Measurements from ENCODE around the gene LHCGR.
"Not testable (repeated sequence)": the region's sequence is repeated elsewhere in the genome, so short reads cannot be mapped to it uniquely, and the experiment has no call there.

Gene LHCGR

DNA sequence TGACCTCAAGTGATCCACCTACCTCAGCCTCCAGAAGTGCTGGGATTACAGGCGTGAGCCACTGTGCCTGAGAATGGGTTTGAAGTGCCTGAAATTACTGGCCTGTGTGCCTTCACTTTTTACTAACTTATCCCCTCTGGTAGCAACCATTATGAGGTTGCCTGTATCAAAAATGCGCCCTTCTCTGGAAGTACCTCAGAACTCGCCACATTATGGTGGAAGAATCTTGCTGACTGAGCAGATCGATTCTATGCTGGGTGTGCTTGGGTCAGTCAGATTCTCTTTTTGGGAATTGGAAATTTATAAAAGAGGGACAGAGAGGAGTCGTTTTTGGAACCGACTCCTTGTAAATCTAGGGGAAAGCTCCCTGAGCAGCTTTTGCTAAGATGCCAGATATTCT, 8.2 kb downstream of the LHCGR start:
- no peak for DNase-seq (ENCODE audit: low spot score)

DNA sequence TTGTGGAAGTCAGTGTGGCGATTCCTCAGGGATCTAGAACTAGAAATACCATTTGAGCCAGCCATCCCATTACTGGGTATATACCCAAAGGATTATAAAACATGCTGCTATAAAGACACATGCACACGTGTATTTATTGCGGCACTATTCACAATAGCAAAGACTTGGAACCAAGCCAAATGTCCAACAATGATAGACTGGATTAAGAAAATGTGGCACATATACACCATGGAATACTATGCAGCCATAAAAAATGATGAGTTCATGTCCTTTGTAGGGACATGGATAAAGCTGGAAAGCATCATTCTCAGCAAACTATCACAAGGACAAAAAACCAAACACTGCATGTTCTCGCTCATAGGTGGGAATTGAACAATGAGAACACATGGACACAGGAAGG, 16.3 kb downstream of the LHCGR start:
- DNase-seq (ENCODE audit: low spot score), result not testable (repeated sequence)

DNA sequence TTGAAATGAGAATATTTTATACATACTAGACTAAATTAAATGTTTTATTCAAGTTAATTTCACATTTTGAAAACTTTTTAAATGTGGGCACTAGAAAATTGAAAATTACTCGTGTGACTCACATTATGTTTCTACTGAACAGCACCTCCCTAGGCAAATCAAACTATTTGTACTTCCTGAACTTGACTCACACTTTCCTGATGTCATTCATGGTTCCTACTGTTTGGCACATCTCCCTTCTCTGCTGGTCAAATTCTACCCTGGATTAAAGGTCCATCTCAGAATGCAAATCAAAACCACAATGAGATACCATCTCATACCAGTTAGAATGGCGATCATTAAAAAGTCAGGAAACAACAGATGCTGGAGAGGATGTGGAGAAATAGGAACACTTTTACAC, 16.7 kb downstream of the LHCGR start:
- DNase-seq (ENCODE audit: low spot score), result no peak

DNA sequence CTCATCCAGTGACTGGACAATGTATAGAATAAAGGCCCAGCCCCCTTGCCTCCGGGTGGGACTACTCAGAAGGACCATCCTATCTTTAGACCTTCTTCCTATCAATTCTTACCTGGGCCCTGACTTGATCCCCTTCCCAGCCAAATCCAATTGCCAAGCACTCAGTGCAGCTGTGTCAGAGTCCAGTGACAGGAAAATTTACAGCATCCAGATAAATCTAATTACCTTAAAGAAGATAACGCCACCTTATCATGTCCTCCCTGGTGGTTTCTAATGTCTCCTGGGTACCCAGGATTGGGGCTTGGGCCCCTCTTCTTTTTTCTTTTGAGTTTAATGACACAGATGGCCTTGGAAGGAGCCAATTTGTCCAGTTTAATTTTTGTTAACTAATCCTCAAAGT, 19.3 kb downstream of the LHCGR start:
- no peak for DNase-seq (ENCODE audit: low spot score)

DNA sequence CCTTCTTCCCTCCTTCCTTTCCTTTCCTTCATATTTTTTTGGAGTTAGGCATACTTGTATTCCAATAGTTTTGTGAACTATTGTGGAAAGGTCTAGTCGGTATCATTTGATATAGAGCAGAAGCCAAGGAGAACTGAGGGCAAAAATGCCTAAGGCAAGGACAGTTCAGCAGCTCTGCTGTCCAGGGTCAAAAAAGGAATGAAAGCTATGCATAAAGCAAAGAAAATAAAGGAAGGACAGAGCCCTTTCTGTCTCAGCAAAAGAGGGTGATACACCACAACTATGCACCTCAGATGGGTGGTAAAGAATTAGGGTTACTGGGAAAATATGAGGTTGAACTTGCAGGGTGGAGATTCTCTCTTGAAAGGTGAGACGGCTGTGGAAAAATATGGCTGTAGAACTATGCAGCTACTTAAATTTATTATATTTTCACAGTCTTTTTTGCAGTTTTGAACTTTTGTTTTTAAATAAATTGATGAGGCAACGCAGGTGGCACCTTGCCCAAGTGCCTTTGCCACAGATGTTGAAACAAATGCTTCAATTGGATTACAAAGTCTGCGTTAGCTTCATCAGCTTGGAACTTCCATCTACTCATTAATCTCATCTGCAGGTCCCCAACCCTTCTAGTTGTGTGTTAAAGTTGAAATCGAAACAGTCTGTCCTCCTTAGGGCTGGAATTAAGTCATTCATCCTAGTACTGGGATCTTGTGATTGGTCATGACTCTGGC, 20.8 kb downstream of the LHCGR start:
- no peak for DNase-seq (ENCODE audit: low spot score)

DNA sequence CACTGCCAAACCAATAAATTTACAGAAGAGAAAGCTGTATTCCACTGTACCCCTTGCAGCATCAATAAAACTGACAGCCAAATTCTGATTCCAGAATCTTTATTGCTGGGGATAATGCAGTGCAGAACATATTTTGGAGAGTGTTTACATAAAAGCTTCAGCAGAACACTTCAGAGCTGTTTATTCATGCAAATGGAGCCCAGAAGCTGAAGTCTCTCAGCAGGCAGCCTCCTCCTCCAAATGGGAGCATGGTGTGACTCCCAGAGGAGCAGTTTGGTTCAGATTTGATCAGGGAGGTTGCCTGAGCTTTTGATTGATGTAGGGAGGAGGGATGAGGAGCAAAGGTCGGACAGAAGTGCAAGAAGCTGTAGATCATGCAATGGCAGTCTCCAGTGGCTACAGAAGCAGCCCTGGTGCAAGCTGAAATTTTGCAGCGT, 22.4 kb downstream of the LHCGR start:
- DNase-seq (ENCODE audit: low spot score), result no peak

DNA sequence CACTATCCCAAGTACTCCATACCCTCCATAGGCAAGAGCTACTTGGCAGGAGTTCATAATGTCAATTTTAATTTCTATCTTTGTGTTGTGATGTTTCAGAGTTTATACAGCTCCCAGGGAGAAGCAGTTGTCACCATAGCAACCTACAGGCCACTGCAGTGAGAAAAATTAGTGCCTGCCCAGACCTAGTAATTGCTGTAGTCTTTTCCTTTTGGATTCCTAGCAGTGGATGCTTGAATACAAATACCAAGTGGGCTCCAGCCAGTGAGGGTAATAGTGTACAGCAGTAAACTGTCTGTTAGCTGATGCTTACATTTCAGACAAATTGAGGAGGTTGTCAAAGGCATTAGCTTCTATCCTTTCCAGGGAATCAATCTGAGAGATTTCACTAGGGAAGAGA, 26.7 kb downstream of the LHCGR start:
- no peak for DNase-seq (ENCODE audit: low spot score)

DNA sequence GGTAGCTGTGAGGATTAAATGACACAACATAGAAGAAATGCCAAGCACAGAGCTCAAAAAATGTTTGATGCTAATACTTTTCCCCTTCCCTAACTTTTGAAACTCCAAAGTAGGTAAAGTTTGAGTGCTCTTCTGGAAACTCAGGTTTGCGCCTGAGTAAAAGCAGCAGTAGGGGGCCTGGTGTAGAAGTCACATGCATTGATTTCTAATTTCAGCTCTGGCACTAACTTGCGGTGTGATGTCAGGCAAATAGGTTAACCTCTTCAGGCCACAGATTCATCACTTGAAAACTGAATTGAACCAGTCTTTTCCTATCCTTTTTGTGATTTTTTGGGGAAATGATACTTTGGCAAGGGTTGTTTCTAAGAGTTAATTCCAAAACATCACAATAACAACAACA, 27.2 kb downstream of the LHCGR start:
- DNase-seq (ENCODE audit: low spot score), result no peak

DNA sequence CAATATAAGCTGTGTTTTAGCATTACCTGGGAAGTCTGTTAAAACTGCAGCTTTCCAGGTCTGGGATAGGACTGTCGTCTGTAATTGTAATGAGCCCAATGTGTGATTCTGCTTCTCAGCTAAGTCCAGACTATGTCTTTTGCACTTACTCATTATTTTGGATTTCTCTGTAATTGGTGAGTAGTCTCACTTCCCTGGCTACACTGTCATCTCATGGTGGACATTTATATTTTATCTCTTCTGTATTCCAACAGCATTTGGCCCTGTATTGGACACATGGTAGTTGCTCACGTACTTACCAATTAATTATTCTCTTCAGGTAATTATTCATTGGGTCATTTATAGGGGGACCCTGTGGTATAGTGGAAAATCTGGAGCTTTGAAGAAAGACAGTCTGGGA, 28.0 kb downstream of the LHCGR start:
- no peak for DNase-seq (ENCODE audit: low spot score)

DNA sequence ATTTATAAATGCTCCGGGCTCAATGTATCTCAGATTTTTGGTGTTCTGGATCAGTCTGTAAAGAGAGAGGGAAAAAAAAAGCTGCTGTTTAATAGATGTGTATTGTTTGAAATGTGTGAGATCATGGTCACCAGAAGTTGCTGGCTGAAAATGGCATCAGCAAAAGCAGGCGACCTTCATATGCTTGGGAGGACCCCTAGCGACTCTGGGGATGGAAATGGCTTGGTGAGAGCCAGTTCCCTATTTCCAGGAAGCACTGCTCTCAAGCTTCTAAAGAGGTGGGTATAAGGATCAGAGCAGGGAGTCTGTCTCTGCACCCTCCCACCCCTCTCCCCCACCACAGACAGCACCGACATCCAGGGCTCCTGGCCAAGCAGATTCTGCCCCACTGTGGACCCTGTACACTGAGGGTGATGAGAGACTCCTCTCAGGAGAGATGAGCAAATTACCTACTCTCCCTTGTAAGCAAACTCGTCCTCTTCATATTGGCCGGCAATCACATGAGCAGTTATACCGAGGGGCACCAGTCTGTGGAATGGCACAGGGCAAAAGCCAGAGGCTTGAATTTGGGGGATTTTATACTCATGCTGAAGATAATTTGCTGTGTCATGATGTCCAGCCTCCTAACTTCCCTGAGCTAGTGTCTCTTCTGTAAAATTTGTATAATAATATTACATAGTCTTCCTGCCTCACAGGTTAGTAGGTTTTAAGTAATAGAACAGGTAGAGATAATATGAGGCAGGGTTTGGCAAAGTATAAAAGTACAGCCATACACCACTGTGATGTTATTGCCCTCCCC, 29.6 kb downstream of the LHCGR start:
- no peak for DNase-seq (ENCODE audit: low spot score)

DNA sequence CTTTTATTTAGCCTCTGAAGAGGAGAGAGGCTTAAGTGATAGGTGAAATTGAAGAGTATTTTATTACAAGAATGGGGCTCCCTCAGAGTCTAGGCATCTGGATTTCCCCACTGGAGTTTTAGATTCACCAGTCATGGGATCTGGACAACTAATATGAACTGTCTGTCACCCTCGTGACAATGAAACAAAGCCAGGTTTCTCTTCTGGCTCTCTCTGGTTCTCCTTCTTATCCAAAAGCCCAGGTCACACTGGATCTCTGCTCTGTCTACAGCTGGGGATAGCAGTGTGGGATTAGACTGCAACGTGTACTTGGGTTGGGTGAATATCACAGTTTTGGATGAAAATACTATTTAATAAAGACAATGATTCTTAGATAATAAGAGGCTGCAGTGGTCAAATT, 31.2 kb downstream of the LHCGR start:
- DNase-seq (ENCODE audit: low spot score), result no peak

DNA sequence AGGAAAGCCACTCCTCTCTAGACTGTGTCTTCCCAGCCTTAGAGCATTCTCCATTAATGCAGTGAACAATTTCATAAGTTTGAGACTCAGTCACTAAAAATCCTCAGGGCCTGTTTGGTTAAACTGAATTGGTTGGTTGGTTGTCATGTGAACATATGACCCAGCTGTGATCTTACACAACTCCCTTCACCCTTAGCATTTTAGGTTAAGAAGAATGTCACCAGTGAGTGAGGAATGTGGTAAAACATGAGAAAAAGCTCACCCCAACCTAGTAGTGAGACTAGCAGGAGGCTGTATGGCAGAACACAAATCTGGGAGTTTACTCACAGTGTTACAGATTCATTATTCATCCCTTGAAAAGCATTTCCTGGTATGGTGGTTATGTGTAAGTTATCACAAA, 32.4 kb downstream of the LHCGR start:
- DNase-seq (ENCODE audit: low spot score), result no peak

DNA sequence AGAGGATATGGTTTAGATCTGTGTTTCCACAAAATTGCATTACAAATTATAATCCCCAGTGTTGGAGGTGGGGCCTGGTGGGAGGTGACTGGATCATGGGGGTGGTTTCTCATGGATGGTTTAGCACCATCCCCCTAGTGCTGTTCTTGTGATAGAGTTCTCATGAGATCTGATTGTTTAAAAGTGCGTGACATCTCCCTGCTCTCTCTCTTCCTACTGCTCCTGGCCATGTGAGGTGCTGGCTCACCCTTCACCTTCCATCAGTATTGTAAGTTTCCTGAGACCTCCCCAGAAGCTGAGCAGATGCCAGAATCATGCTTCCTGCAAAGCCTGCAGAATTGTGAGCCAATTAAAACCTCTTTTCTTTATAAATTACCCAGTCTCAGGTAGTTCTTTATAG, 33.1 kb downstream of the LHCGR start:
- no peak for DNase-seq (ENCODE audit: low spot score)

DNA sequence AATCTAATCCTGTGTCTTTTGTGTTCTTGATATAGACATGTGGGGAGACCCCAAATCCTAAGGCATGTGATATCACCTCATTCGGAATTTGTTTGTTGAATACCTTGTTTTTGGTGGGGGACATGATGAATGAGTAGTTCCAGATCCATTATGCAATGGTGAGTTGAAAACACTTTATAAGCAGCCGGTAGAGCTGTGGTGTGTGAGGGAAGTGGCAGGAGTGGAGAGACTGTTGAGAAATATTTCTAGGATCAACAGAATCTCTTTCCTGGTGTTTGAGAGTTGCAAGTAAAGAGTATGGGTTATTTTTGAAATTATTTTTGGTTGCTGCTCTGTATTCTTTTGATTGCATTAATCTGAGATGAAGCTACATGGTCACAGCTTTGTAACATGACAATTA, 34.4 kb downstream of the LHCGR start:
- no peak for DNase-seq (ENCODE audit: low spot score)

DNA sequence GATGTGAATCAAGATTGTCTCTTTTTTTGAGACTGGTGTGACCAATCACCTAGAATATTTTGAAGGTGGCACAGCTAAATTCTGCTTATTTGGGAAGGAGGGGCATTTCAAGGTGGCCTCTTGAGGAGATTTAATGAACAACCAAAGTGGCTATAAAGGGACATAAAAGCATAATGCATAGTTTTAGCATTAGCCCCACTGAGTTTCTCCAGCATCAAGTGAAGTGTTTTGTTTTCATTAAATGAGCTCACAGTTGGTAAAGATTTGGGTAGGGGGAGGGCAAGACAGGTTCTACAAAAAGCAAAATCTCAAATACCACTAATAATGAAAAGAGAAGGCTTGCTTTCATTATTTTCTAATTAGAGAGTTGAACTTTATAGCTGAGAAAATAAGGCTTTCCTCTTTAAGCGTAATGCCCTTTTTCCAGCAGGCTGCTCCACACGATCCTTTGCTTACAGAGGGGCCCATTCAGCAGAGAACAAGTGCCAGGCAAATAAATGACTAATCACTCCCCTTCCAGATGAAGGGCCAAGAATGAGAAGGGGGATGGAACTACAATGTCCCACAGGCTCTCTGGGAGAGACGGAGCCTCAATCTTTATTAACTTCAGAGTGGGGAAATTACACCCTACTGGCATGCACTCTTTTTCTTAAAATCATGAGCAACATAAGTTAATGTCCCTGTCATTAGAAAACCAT, 35.9 kb downstream of the LHCGR start:
- DNase-seq (ENCODE audit: low spot score), result no peak

DNA sequence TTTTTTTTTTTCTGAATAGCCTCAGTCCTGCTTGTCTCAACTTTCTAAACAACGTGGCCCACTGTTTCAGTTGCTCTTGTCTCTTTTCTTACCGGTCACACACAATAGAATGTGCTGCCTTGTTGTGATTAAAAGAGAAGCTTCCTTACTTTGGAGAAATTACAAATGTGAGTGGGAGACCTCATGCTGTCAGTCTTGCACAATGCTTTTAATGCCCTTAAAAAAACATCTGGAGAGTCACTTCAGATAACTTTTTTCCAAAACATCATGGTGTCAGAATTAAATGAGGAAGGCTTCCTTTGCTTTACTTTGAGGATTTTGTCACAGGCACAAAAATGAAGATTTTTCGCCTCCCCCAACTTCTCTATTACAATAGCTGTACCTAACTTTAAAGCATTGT, 37.7 kb downstream of the LHCGR start:
- no peak for DNase-seq (ENCODE audit: low spot score)

DNA sequence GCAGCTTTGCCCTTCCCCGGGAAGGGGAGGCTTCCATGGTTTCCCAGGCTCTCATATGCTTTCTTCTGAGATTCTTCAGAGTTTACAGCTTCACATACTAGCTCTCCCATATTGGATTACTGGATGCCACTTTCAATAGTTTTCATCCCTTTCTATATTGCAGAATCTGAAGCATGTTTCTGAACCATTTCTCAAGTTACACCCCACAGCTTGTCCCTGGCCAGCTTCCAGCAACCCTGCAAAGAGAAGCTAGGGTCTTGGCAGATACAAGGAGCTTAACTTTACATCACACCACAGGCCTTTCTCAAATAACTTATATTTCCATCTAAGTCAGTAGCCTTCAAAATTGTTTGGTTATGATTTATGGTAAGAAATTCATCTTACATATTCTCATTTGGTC, 39.6 kb downstream of the LHCGR start:
- DNase-seq (ENCODE audit: low spot score), result no peak

DNA sequence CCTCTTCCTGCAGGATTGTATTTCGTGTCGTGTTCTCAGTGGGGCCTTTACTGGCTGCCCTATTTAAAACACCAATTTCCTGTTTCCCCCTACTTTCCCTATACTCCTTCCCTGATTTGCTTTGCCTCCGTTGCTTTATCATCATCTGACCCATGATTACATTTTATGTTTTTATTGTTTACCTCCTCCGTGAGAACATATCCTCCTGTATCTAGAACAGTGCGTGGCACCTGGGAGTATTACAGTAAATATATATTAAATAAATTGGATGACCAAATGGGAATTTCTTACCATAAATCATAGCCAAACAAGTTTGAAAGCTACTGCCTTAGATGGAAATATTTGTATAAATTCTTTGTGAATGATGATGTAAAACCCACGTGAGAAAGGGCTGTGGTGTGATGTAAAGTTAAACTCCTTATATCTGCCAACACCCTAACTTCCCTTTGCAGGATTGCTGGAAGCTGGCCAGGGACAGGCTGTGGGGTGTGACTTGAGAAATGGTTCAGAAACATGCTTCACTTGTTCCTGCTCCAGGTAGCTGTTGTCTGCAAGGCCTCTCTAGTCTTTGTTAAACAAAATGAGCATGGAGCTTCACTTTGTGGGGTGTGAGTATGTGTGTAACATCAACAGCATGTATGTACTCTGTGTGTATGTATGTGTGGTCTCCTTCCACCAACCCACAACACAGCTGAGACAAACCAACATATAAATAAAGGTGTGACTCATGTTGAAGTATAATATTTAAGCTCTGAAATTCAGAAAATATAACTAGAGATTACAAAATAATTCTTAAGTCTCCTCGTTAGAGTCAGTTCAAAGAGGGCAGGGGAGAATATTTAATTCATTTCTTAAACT, 40.3 kb downstream of the LHCGR start:
- DNase-seq (ENCODE audit: low spot score), result no peak

DNA sequence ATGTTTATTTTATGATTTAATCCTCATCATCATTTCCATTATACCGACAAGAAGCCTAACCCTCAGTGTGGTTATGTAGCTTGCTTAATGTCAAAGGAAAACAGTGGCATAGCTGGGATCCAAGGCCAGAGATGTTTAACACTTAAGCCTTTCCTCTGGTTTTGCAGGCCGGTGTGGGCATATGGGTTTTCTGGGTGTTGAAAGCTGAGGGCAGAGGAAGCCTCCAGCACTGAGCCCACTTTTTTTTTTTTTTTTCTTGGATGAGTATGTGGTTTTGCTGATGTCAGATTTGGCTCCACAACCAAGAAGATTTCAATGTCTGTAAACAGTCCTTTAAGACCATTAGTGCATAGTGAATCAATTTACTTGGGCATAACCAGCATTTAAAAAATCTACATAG, 41.3 kb downstream of the LHCGR start:
- no peak for DNase-seq (ENCODE audit: low spot score)

DNA sequence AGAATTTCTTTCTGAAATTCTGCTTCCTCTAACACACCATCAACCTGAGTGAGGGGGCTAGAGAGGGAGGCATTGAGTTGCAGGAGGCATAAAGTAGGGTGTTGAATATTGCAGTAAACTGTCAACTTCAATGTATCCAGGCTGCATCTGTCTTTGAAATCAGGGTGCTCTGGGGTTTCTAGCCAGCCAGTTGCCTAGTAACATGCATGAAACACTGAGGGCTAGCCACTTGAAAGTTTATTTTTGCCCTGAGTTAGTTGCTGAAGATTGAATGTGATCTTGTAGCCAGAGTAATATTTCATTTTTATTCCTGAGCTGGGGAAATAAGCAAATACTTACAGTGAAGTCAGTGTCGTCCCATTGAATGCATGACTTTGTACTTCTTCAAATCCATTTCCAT, 41.9 kb downstream of the LHCGR start:
- no peak for DNase-seq (ENCODE audit: low spot score)

DNA sequence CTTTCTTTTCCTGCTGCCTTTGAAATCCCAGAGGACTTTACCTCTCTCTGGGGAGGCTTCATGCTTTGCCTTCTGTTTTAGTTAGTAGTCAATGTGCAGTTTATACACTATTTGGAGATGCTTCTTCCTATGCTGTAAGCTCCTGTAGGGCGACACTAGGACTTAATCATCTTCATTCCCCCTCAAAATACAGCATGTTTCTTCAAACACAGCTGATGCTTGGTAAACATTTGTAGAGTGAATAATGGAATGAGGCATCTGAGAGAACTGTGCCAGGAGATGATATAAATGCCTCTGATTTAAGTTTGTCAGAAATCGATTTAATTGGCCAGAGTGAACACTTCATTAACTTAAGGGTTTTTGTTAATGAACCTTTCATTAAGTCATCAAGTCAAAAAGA, 43.4 kb downstream of the LHCGR start:
- DNase-seq (ENCODE audit: low spot score), result no peak

DNA sequence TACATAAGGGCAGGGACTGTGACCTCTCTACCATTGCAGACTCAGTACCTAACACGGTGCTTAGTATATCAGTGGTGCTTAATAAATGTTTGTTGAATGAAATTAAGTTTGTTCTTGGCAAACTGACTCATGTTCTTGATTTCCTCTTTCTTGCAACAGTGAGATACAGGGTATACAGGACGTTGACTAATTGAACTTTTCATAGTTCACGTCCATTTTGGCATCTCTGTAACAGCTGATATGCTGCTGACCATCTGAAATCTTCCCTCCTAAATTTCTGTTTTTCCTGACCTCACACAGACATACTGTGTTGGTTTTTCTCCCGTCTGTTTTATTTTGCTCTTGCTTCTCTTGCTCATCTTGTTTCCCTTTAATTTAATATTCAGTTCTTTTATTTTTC, 44.2 kb downstream of the LHCGR start:
- DNase-seq (ENCODE audit: low spot score), result peak; percentile 37
